GM23338 (cell line): ENCODE data around the gene SYNE2. TPM values are rescaled to one million over a fixed set of nuclear protein-coding genes. Genes with fewer than 3 reads are reported as not detected.
"Not testable (repeated sequence)": the region's sequence is repeated elsewhere in the genome, so short reads cannot be mapped to it uniquely, and the experiment has no call there.

Experiments
- ATAC-seq: fragments of 200-7000 bp; cut with Tn5 transposase; 3 replicates; pipeline ENCODE4 v1.9.1; 2020
- DNase-seq: peaks from one replicate; pipeline ENCODE4 v3.0.0-alpha.2; 2015; ENCODE audit warnings: low spot score
- H2AFZ ChIP-seq: fragments of 200-600 bp; sonication (generic); 2 replicates; pipeline ENCODE4 v1.8.0; 2016; ENCODE audit warnings: antibody characterized with exemption, mild to moderate bottlenecking, moderate library complexity
- H3F3A ChIP-seq: fragments of 200-600 bp; sonication (generic); replicated peaks from 2 replicates; pipeline ENCODE4 v1.8.0; 2017; ENCODE audit warnings: antibody characterized with exemption, mixed run types, low read depth
- H3K27ac ChIP-seq: fragments of 200-600 bp; sonication (generic); 2 replicates; pipeline ENCODE4 v1.6.1; 2016; ENCODE audit warnings: low read depth
- H3K27me3 ChIP-seq: fragments of 200-600 bp; sonication (generic); 2 replicates; pipeline ENCODE4 v1.8.0; 2016; ENCODE audit warnings: mild to moderate bottlenecking, mixed run types, moderate library complexity; ENCODE audit not compliant: insufficient read depth
- H3K36me3 ChIP-seq: fragments of 200-600 bp; sonication (generic); 2 replicates; pipeline ENCODE4 v1.8.0; 2016; ENCODE audit warnings: mild to moderate bottlenecking; ENCODE audit not compliant: insufficient read depth
- H3K4me1 ChIP-seq: fragments of 200-600 bp; sonication (generic); 2 replicates; pipeline ENCODE4 v1.8.0; 2016; ENCODE audit warnings: mild to moderate bottlenecking, moderate library complexity; ENCODE audit not compliant: insufficient read depth
- H3K4me2 ChIP-seq: fragments of 200-600 bp; sonication (generic); 2 replicates; pipeline ENCODE4 v1.7.1; 2017; ENCODE audit warnings: mixed run types
- H3K4me3 ChIP-seq: fragments of 200-600 bp; sonication (generic); 2 replicates; pipeline ENCODE4 v1.6.1; 2016; ENCODE audit warnings: mixed run types
- H3K79me2 ChIP-seq: fragments of 200-600 bp; sonication (generic); replicated peaks from 2 replicates; pipeline ENCODE4 v1.8.0; 2017; ENCODE audit warnings: mild to moderate bottlenecking; ENCODE audit not compliant: insufficient read depth
- H3K9me2 ChIP-seq: fragments of 200-600 bp; sonication (generic); 2 replicates; pipeline ENCODE4 v1.8.0; 2017; ENCODE audit not compliant: insufficient read depth
- H4K20me1 ChIP-seq: fragments of 200-600 bp; sonication (generic); replicated peaks from 2 replicates; pipeline ENCODE4 v1.8.0; 2017; ENCODE audit warnings: mild to moderate bottlenecking; ENCODE audit not compliant: insufficient read depth
- H3K27ac Mint-ChIP-seq: 2 replicates; pipeline ENCODE4 v1.8.0; 2020; ENCODE audit warnings: inconsistent platforms, mild to moderate bottlenecking, moderate library complexity, mixed read lengths
- H3K27me3 Mint-ChIP-seq: 3 replicates; pipeline ENCODE4 v1.8.0; 2022; ENCODE audit warnings: low read depth, mild to moderate bottlenecking, moderate library complexity, mixed read lengths, inconsistent platforms; ENCODE audit not compliant: insufficient read depth, poor library complexity
- H3K36me3 Mint-ChIP-seq: 3 replicates; pipeline ENCODE4 v1.8.0; 2021; ENCODE audit warnings: low read depth, mild to moderate bottlenecking, inconsistent platforms, moderate library complexity, mixed read lengths
- H3K4me1 Mint-ChIP-seq: 3 replicates; pipeline ENCODE4 v1.8.0; 2020; ENCODE audit warnings: mild to moderate bottlenecking, inconsistent platforms, mixed read lengths
- H3K4me3 Mint-ChIP-seq: 3 replicates; pipeline ENCODE4 v1.8.0; 2021; ENCODE audit warnings: moderate library complexity, mild to moderate bottlenecking, inconsistent platforms, mixed read lengths
- H3K9me3 Mint-ChIP-seq: 3 replicates; pipeline ENCODE4 v1.8.0; 2020; ENCODE audit warnings: moderate library complexity, mild to moderate bottlenecking, inconsistent platforms, mixed read lengths
- CREB1 ChIP-seq: fragments of 250-450 bp; sonication (Bioruptor Pico); IDR thresholded peaks from 2 replicates; pipeline ENCODE4 v1.5.0; 2020; ENCODE audit warnings: low read depth, mild to moderate bottlenecking, moderate library complexity
- ETS1 ChIP-seq: IDR thresholded peaks from 2 replicates; pipeline ENCODE4 v1.6.1; 2016; ENCODE audit warnings: antibody characterized with exemption
- EZH2 ChIP-seq: fragments of 200-600 bp; sonication (generic); IDR thresholded peaks from one replicate; pipeline ENCODE4 v1.8.0; 2017; ENCODE audit warnings: antibody characterized with exemption, mild to moderate bottlenecking, low read depth; ENCODE audit not compliant: unreplicated experiment
- ZNF462 ChIP-seq: fragments of 250-450 bp; sonication (Bioruptor Pico); IDR thresholded peaks from 2 replicates; pipeline ENCODE4 v1.5.0; 2020; ENCODE audit warnings: mild to moderate bottlenecking, moderate library complexity
- polyA plus RNA-seq: library from polyadenylated mRNA; unstranded; fragments of >200 nt; fragmentation: Nextera tagmentation; extraction: Ambion mirVana; gene quantifications from 2 replicates; pipeline ENCODE4 v1.2.1, GENCODE V29; 2016
- total RNA-seq: library from RNA; depleted of rRNA; stranded (reverse); fragments of >200 nt; shearing (Covaris generic); gene quantifications from 2 replicates; pipeline ENCODE4 v1.2.3, GENCODE V29; 2014

SYNE2 gene
- total and polyA plus RNA-seq, 2 experiments from 2014 or later, result 34.3 to 86.5 TPM

GRCh38 chr14:63867933-63868921 is 15.4 kb downstream of the SYNE2 start (continued):
- TF ChIP-seq ZNF462 (CRISPR knock-in tag), result no peak
- TF ChIP-seq CREB1 (CRISPR knock-in tag), result no peak
- TF ChIP-seq EZH2, result no peak
- no peak for TF ChIP-seq ETS1

GRCh38 chr14:63869940-63870752 is 17.3 kb downstream of the SYNE2 start:
- not testable (repeated sequence) for H4K20me1 ChIP-seq, ATAC-seq, H3K36me3 ChIP-seq

GRCh38 chr14:63870753-63871037 is 17.9 kb downstream of the SYNE2 start:
- H3K9me3 Mint-ChIP-seq, H2AFZ ChIP-seq, H3K36me3 ChIP-seq, H3K27me3 Mint-ChIP-seq, ATAC-seq, H4K20me1 ChIP-seq, H3K36me3 Mint-ChIP-seq, H3K9me2 ChIP-seq, H3K4me3 Mint-ChIP-seq, DNase-seq, H3K27me3 ChIP-seq, H3K27ac ChIP-seq, H3K4me3 ChIP-seq, H3F3A ChIP-seq, H3K4me2 ChIP-seq, H3K27ac Mint-ChIP-seq: not testable (repeated sequence)
- H3K4me1 Mint-ChIP-seq, result peaks cover 33% of the 10 kb centered on the region
- Histone ChIP-seq H3K79me2 (peaks cover 77% of the 10 kb centered on the region), H3K4me1 (peaks cover 29% of the 10 kb centered on the region)

More at GRCh38 chr14:63869940-63870752, 17.3 kb downstream of the SYNE2 start:
- not testable (repeated sequence) for H3K4me2 ChIP-seq, H3K36me3 Mint-ChIP-seq, H3K27me3 ChIP-seq, H3K4me3 Mint-ChIP-seq, DNase-seq, H2AFZ ChIP-seq, H3K4me3 ChIP-seq, H3K27me3 Mint-ChIP-seq, H3K9me3 Mint-ChIP-seq, H3K9me2 ChIP-seq, H3K27ac ChIP-seq, H3K27ac Mint-ChIP-seq, H3F3A ChIP-seq
- Histone ChIP-seq H3K79me2 (peaks cover 74% of the 10 kb centered on the region), H3K4me1 (peaks cover 23% of the 10 kb centered on the region)
- peaks cover 28% of the 10 kb centered on the region for H3K4me1 Mint-ChIP-seq
